ENCODE results near the gene PRRC2B.

- TF ChIP-seq EZH2 (IDR thresholded peaks at IDR 0.05) (no peak), EGR1 (IDR thresholded peaks at IDR 0.05; ENCODE audit: low read depth) (no peak)
These were observed 23.6 kb downstream of the PRRC2B start for GRCh38 chr9:131417264-131418142.

Measured in HCT116 (cell line).